Astrocyte (in vitro differentiated cells and primary cell): ENCODE data around the gene DCTD. TPM values are rescaled to one million over a fixed set of nuclear protein-coding genes. Genes with fewer than 3 reads are reported as not detected.

Source experiments
- DNase-seq: peaks from one replicate; pipeline ENCODE4 v3.0.0-alpha.2; 2010; ENCODE audit warnings: low read depth
- FAIRE-seq: peaks from 2 replicates; lab custom pipeline; 2011; peaks lifted over from hg19 to GRCh38; lab: Jason Lieb, UNC
- H2AFZ ChIP-seq: 2 replicates; pipeline ENCODE4 v1.6.0; 2012; ENCODE audit warnings: low read depth, low read length, inconsistent platforms
- H3K27ac ChIP-seq: 2 replicates; pipeline ENCODE4 v1.5.1; 2011; ENCODE audit warnings: low read depth, low read length, inconsistent platforms
- H3K27me3 ChIP-seq: 2 replicates; pipeline ENCODE4 v1.6.0; 2011; ENCODE audit warnings: low read length, inconsistent platforms; ENCODE audit not compliant: insufficient read depth
- H3K36me3 ChIP-seq: 2 replicates; pipeline ENCODE4 v1.5.1; 2011; ENCODE audit warnings: low read length, inconsistent platforms; ENCODE audit not compliant: insufficient read depth
- H3K4me1 ChIP-seq: 2 replicates; pipeline ENCODE4 v1.5.1; 2011; ENCODE audit warnings: low read length, inconsistent platforms; ENCODE audit not compliant: insufficient read depth
- H3K4me2 ChIP-seq: 2 replicates; pipeline ENCODE4 v1.6.0; 2012; ENCODE audit warnings: low read length, inconsistent platforms
- H3K4me3 ChIP-seq: 2 replicates; pipeline ENCODE4 v1.5.1; 2011; ENCODE audit warnings: low read depth, mild to moderate bottlenecking, low read length, inconsistent platforms; ENCODE audit not compliant: insufficient read depth
- H3K79me2 ChIP-seq: 2 replicates; pipeline ENCODE4 v1.6.0; 2012; ENCODE audit warnings: mild to moderate bottlenecking, low read length, inconsistent platforms; ENCODE audit not compliant: insufficient read depth
- H3K9ac ChIP-seq: 2 replicates; pipeline ENCODE4 v1.6.0; 2012; ENCODE audit warnings: mild to moderate bottlenecking, low read length, inconsistent platforms
- H3K9me3 ChIP-seq: 2 replicates; pipeline ENCODE4 v1.5.1; 2012; ENCODE audit warnings: low read depth, mild to moderate bottlenecking, low read length, inconsistent platforms; ENCODE audit not compliant: insufficient read depth
- H4K20me1 ChIP-seq: 2 replicates; pipeline ENCODE4 v1.6.0; 2012; ENCODE audit warnings: low read length, inconsistent platforms; ENCODE audit not compliant: insufficient read depth
- H3K27ac Mint-ChIP-seq: one replicate; pipeline ENCODE4 v1.8.0; 2021; ENCODE audit warnings: mild to moderate bottlenecking, mixed read lengths; ENCODE audit not compliant: unreplicated experiment
- H3K27me3 Mint-ChIP-seq: one replicate; pipeline ENCODE4 v1.8.0; 2021; ENCODE audit warnings: low read depth, mixed read lengths; ENCODE audit not compliant: unreplicated experiment
- H3K36me3 Mint-ChIP-seq: one replicate; pipeline ENCODE4 v1.8.0; 2021; ENCODE audit warnings: low read depth, mixed read lengths; ENCODE audit not compliant: unreplicated experiment
- H3K4me1 Mint-ChIP-seq: one replicate; pipeline ENCODE4 v1.8.0; 2021; ENCODE audit warnings: low read depth, mixed read lengths; ENCODE audit not compliant: unreplicated experiment
- H3K4me3 Mint-ChIP-seq: one replicate; pipeline ENCODE4 v1.8.0; 2021; ENCODE audit warnings: mild to moderate bottlenecking, moderate library complexity, mixed read lengths; ENCODE audit not compliant: unreplicated experiment
- H3K9me3 Mint-ChIP-seq: one replicate; pipeline ENCODE4 v1.8.0; 2021; ENCODE audit warnings: mild to moderate bottlenecking, mixed read lengths; ENCODE audit not compliant: unreplicated experiment
- EZH2 ChIP-seq: IDR thresholded peaks from 2 replicates; pipeline ENCODE4 v1.6.1; 2012; ENCODE audit warnings: mild to moderate bottlenecking, low read length, inconsistent platforms; ENCODE audit not compliant: insufficient read depth
- total RNA-seq: library from RNA; stranded (reverse); gene quantifications from 2 replicates; pipeline ENCODE4 v1.2.1, GENCODE V29; 2021
- TF ChIP-seq, protein P1 (sequence below): IDR thresholded peaks from 2 replicates; pipeline ENCODE4 v1.5.1; 2011; ENCODE audit warnings: low read depth, mild to moderate bottlenecking, inconsistent platforms, low read length, moderate library complexity; ENCODE audit not compliant: insufficient read depth

The DCTD gene
- total RNA-seq, 1 donor from 2014 or later: 119 TPM

DNA sequence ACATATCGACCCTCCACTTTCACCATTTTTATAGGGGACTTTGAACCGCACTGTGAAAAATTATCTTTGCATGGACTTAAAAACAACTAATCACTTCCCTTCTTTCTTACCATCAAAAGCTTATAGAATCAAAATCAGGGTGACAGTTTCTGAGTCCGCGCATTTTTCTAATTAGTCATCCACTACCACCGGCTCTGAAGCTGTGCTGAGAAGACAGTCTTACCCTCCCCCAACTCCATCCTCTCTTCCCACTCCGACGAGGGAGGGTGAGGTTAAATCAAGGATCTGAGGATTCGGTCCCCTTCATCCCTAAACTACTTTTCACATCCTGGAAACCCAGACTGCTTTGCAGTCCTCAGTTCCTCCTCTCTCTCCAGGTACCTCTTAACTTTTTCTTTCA is 4.2 kb downstream of the DCTD start:
- Histone ChIP-seq H4K20me1 (peaks cover 10% of the 10 kb centered on the region), H3K4me1 (peaks cover 17% of the 10 kb centered on the region), H2AFZ (no peak overlapping the region), H3K4me2 (peak overlapping the region; percentile 21), H3K27ac (no peak overlapping the region), H3K9me3 (no peaks in the 10 kb centered on the region), H3K4me3 (no peak overlapping the region), H3K27me3 (no peaks in the 10 kb centered on the region), H3K9ac (no peak overlapping the region), H3K79me2 (peaks cover 59% of the 10 kb centered on the region), H3K36me3 (peaks cover 42% of the 10 kb centered on the region)
- Mint-ChIP-seq H3K27me3 (no peaks in the 10 kb centered on the region), H3K9me3 (no peaks in the 10 kb centered on the region), H3K4me1 (peaks cover 25% of the 10 kb centered on the region), H3K4me3 (no peak overlapping the region), H3K27ac (peak overlapping the region; percentile 35), H3K36me3 (peaks cover 11% of the 10 kb centered on the region)
- TF ChIP-seq EZH2: no peak
- TF ChIP-seq, protein P1, sequence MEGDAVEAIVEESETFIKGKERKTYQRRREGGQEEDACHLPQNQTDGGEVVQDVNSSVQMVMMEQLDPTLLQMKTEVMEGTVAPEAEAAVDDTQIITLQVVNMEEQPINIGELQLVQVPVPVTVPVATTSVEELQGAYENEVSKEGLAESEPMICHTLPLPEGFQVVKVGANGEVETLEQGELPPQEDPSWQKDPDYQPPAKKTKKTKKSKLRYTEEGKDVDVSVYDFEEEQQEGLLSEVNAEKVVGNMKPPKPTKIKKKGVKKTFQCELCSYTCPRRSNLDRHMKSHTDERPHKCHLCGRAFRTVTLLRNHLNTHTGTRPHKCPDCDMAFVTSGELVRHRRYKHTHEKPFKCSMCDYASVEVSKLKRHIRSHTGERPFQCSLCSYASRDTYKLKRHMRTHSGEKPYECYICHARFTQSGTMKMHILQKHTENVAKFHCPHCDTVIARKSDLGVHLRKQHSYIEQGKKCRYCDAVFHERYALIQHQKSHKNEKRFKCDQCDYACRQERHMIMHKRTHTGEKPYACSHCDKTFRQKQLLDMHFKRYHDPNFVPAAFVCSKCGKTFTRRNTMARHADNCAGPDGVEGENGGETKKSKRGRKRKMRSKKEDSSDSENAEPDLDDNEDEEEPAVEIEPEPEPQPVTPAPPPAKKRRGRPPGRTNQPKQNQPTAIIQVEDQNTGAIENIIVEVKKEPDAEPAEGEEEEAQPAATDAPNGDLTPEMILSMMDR: no peak
- DNase-seq: no peak
- FAIRE-seq: no peak

- peaks cover 45% of the 10 kb centered on the region for H4K20me1 ChIP-seq
- H3K79me2 ChIP-seq: peaks cover 50% of the 10 kb centered on the region
- H3K27ac ChIP-seq: no peak overlapping the region
- no peaks in the 10 kb centered on the region for H3K9me3 ChIP-seq
- FAIRE-seq (no peak), DNase-seq (no peak)
- H2AFZ ChIP-seq: no peak overlapping the region
- TF ChIP-seq, protein P1: no peak
- TF ChIP-seq EZH2: no peak
- H3K27me3 ChIP-seq: no peaks in the 10 kb centered on the region
- no peaks in the 10 kb centered on the region for H3K9me3 Mint-ChIP-seq
- peaks cover 29% of the 10 kb centered on the region for H3K36me3 Mint-ChIP-seq
- peaks cover 34% of the 10 kb centered on the region for H3K36me3 ChIP-seq
- no peak overlapping the region for H3K4me2 ChIP-seq
- H3K27ac Mint-ChIP-seq: no peak overlapping the region
- H3K4me3 ChIP-seq: no peak overlapping the region
- H3K4me3 Mint-ChIP-seq: no peak overlapping the region
- H3K9ac ChIP-seq: no peak overlapping the region
- peaks cover 16% of the 10 kb centered on the region for H3K4me1 Mint-ChIP-seq
- H3K27me3 Mint-ChIP-seq: no peaks in the 10 kb centered on the region
- no peaks in the 10 kb centered on the region for H3K4me1 ChIP-seq
Observed at GRCh38 chr4:182908124-182908523, 9.1 kb downstream of the DCTD start.

GRCh38 chr4:182907396-182907795 is 9.8 kb downstream of the DCTD start:
- Histone ChIP-seq H3K79me2 (peaks cover 43% of the 10 kb centered on the region), H3K9ac (no peak overlapping the region), H3K27me3 (no peaks in the 10 kb centered on the region), H3K36me3 (peaks cover 33% of the 10 kb centered on the region), H3K9me3 (no peaks in the 10 kb centered on the region), H3K4me2 (no peak overlapping the region), H3K27ac (no peak overlapping the region), H3K4me1 (no peaks in the 10 kb centered on the region), H3K4me3 (no peak overlapping the region), H4K20me1 (peaks cover 47% of the 10 kb centered on the region), H2AFZ (no peak overlapping the region)
- no peak overlapping the region for H3K4me3 Mint-ChIP-seq
- peaks cover 28% of the 10 kb centered on the region for H3K36me3 Mint-ChIP-seq
- no peak for TF ChIP-seq EZH2
- TF ChIP-seq, protein P1: no peak
- no peak overlapping the region for H3K27ac Mint-ChIP-seq
- no peaks in the 10 kb centered on the region for H3K27me3 Mint-ChIP-seq
- DNase-seq: no peak
- no peak for FAIRE-seq
- H3K9me3 Mint-ChIP-seq: no peaks in the 10 kb centered on the region
- peaks cover 9% of the 10 kb centered on the region for H3K4me1 Mint-ChIP-seq
